Motor neuron (in vitro differentiated cells): ENCODE results near the gene FOXQ1. TPM values are rescaled to one million over a fixed set of nuclear protein-coding genes. Genes with fewer than 3 reads are reported as not detected.

ENCODE experiments used
- ATAC-seq, 8 experiments: fragments of 200-7000 bp; cut with Tn5 transposase; replicated peaks in 6 of 8; 2 replicates each; pipeline ENCODE4 v1.8.0; 2021; ENCODE audit warnings: mild to moderate bottlenecking in 8 of 8, moderate library complexity in 8 of 8
- H3K27ac ChIP-seq, 2 donors: fragments of 250-450 bp; sonication (Bioruptor Pico); 2 replicates each; pipeline ENCODE4 v1.9.0; 2021; ENCODE audit warnings: antibody characterized with exemption in 2 of 2, mild to moderate bottlenecking in 2 of 2, moderate library complexity in 1 of 2
- H3K4me1 ChIP-seq, 2 donors: fragments of 250-450 bp; sonication (Bioruptor Pico); replicated peaks in 1 of 2; 2 replicates each; pipeline ENCODE4 v1.6.1; 2021; ENCODE audit warnings: antibody characterized with exemption in 2 of 2, mild to moderate bottlenecking in 2 of 2, moderate library complexity in 1 of 2
- H3K4me3 ChIP-seq, 5 donors: fragments of 250-450 bp; sonication (Bioruptor Pico); 2 replicates each; pipeline ENCODE4 v1.9.0; 2021; ENCODE audit warnings: antibody characterized with exemption in 5 of 5, mild to moderate bottlenecking in 5 of 5, moderate library complexity in 4 of 5
- WGBS, 10 experiments: fragments of 450-650 bp; shearing (Covaris generic); methylation state at CpG; one replicate each; pipeline ENCODE4 v1.0.0; 2022; 5-methylcytosine and 5-hydroxymethylcytosine counted together
- in situ Hi-C, 9 experiments: fragments of 400-800 bp; cut with MboI; loops; one replicate each; pipeline ENCODE4 v1.15.0; 2021; ENCODE audit warnings: low sequenced_read_pairs in 9 of 9, low pct_unique_long_range_greater_than_20kb in 2 of 9; ENCODE audit not compliant: unreplicated experiment in 9 of 9
- total RNA-seq, 8 experiments: library from RNA; unstranded; fragments of 300-600 nt; gene quantifications; 2 replicates each; pipeline versions ENCODE4 v1.2.3 to v1.2.4, GENCODE V29; 2022

Gene FOXQ1
- total RNA-seq, 8 experiments from 2014 or later = 0.24 to 0.78 TPM; not detected in 6

- in situ Hi-C loops = no loop called here
- H3K4me3 ChIP-seq = no peak overlapping the region
- 50 to 100% (median 86%) methylated on average over 1 to 4 of the region's 4 CpGs; no CpG with 5 or more reads in 1 of the 10 experiments for WGBS, 10 experiments
- H3K4me1 ChIP-seq = no peaks in the 10 kb centered on the region
- no peak for ATAC-seq
- H3K27ac ChIP-seq = no peak overlapping the region
Observed at GRCh38 chr6:1279065-1279464, 32.8 kb upstream of the FOXQ1 start.

GRCh38 chr6:1280666-1281300 is 31.1 kb upstream of the FOXQ1 start:
- in situ Hi-C loops = no loop called here
- ATAC-seq = no peak
- no peaks in the 10 kb centered on the region for H3K4me1 ChIP-seq
- no peak overlapping the region for H3K4me3 ChIP-seq
- 13 to 80% (median 70%) methylated on average over 1 to 4 of the region's 8 CpGs; no CpG with 5 or more reads in 4 of the 10 experiments for WGBS, 10 experiments
- no peak overlapping the region for H3K27ac ChIP-seq

- no peak for ATAC-seq
- Histone ChIP-seq H3K4me3 (no peak overlapping the region), H3K27ac (no peak overlapping the region), H3K4me1 (no peaks in the 10 kb centered on the region)
- in situ Hi-C loops = no loop called here
- 0 to 89% (median 78%) methylated on average over 1 to 7 of the region's 8 CpGs; no CpG with 5 or more reads in 2 of the 10 experiments for WGBS, 10 experiments
Observed at GRCh38 chr6:1281746-1282145, 30.2 kb upstream of the FOXQ1 start.

- Histone ChIP-seq H3K27ac (no peak overlapping the region), H3K4me3 (no peak overlapping the region), H3K4me1 (no peaks in the 10 kb centered on the region)
- 38 to 90% (median 48%) methylated on average over 2 to 3 of the region's 3 CpGs; no CpG with 5 or more reads in 2 of the 10 experiments for WGBS, 10 experiments
- in situ Hi-C loops = no loop called here
- ATAC-seq = no peak
Observed at GRCh38 chr6:1283501-1283900, 28.4 kb upstream of the FOXQ1 start.

GRCh38 chr6:1285556-1285955 is 26.3 kb upstream of the FOXQ1 start:
- 27 to 100% (median 73%) methylated on average over 1 to 6 of the region's 6 CpGs; no CpG with 5 or more reads in 2 of the 10 experiments for WGBS, 10 experiments
- ATAC-seq = no peak
- Histone ChIP-seq H3K27ac (no peak overlapping the region), H3K4me1 (no peaks in the 10 kb centered on the region), H3K4me3 (no peak overlapping the region)
- in situ Hi-C loops = no loop called here

GRCh38 chr6:1285956-1286355 is 25.9 kb upstream of the FOXQ1 start:
- 0 to 51% (median 5%) methylated on average over 1 to 4 of the region's 4 CpGs; no CpG with 5 or more reads in 2 of the 10 experiments for WGBS, 10 experiments
- in situ Hi-C loops = no loop called here
- H3K4me1 ChIP-seq = no peaks in the 10 kb centered on the region
- H3K4me3 ChIP-seq = no peak overlapping the region
- no peak overlapping the region for H3K27ac ChIP-seq
- ATAC-seq = no peak

GRCh38 chr6:1287103-1287591 is 24.8 kb upstream of the FOXQ1 start:
- no peak overlapping the region for H3K4me3 ChIP-seq
- no peaks in the 10 kb centered on the region for H3K4me1 ChIP-seq
- no peak overlapping the region for H3K27ac ChIP-seq
- ATAC-seq = no peak
- in situ Hi-C loops = no loop called here
- 0 to 100% (median 85%) methylated on average over 1 to 7 of the region's 7 CpGs; no CpG with 5 or more reads in 1 of the 10 experiments for WGBS, 10 experiments

GRCh38 chr6:1290086-1290485 is 21.8 kb upstream of the FOXQ1 start:
- no peak overlapping the region for H3K27ac ChIP-seq
- in situ Hi-C loops = no loop called here
- no peak for ATAC-seq
- WGBS, 10 experiments = 23 to 72% (median 67%) methylated on average over 2 to 6 of the region's 6 CpGs; no CpG with 5 or more reads in 4 of the 10 experiments
- no peaks in the 10 kb centered on the region for H3K4me1 ChIP-seq
- no peak overlapping the region for H3K4me3 ChIP-seq

GRCh38 chr6:1290805-1291204 is 21.1 kb upstream of the FOXQ1 start:
- WGBS, 10 experiments = 57 to 100% (median 74%) methylated on average over 1 to 4 of the region's 4 CpGs; no CpG with 5 or more reads in 1 of the 10 experiments
- in situ Hi-C loops = no loop called here
- no peak for ATAC-seq
- Histone ChIP-seq H3K4me3 (no peak overlapping the region), H3K27ac (no peak overlapping the region), H3K4me1 (no peaks in the 10 kb centered on the region)

GRCh38 chr6:1291381-1291780 is 20.5 kb upstream of the FOXQ1 start:
- H3K4me1 ChIP-seq = no peaks in the 10 kb centered on the region
- no peak for ATAC-seq
- WGBS, 10 experiments = 60 to 94% (median 82%) methylated on average over 1 to 7 of the region's 10 CpGs; no CpG with 5 or more reads in 1 of the 10 experiments
- H3K4me3 ChIP-seq = no peak overlapping the region
- no peak overlapping the region for H3K27ac ChIP-seq
- in situ Hi-C loops = no loop called here

GRCh38 chr6:1295420-1295819 is 16.5 kb upstream of the FOXQ1 start:
- Histone ChIP-seq H3K4me3 (no peak overlapping the region), H3K27ac (no peak overlapping the region), H3K4me1 (no peaks in the 10 kb centered on the region)
- ATAC-seq = no peak
- 40 to 100% (median 57%) methylated on average over 1 to 3 of the region's 3 CpGs; no CpG with 5 or more reads in 4 of the 10 experiments for WGBS, 10 experiments
- in situ Hi-C loops = no loop called here

- ATAC-seq = no peak
- Histone ChIP-seq H3K4me3 (no peak overlapping the region), H3K27ac (no peak overlapping the region), H3K4me1 (no peaks in the 10 kb centered on the region)
- 54 to 100% (median 78%) methylated on average over 1 to 5 of the region's 7 CpGs; no CpG with 5 or more reads in 3 of the 10 experiments for WGBS, 10 experiments
- in situ Hi-C loops = no loop called here
Observed at GRCh38 chr6:1296079-1296478, 15.8 kb upstream of the FOXQ1 start.

GRCh38 chr6:1296542-1296941 is 15.4 kb upstream of the FOXQ1 start:
- no peak overlapping the region for H3K4me3 ChIP-seq
- in situ Hi-C loops = no loop called here
- no peak overlapping the region for H3K27ac ChIP-seq
- 0 to 92% (median 51%) methylated on average over 1 to 4 of the region's 4 CpGs for WGBS, 10 experiments
- no peaks in the 10 kb centered on the region for H3K4me1 ChIP-seq
- no peak for ATAC-seq

- no peak for ATAC-seq
- Histone ChIP-seq H3K27ac (no peak overlapping the region), H3K4me1 (no peaks in the 10 kb centered on the region), H3K4me3 (no peak overlapping the region)
- in situ Hi-C loops = no loop called here
- WGBS, 10 experiments = 0 to 79% (median 50%) methylated on average over 1 to 4 of the region's 4 CpGs; no CpG with 5 or more reads in 1 of the 10 experiments
Observed at GRCh38 chr6:1297746-1298145, 14.2 kb upstream of the FOXQ1 start.
